Measurements from ENCODE around the gene YWHAG.

YWHAG gene

GRCh38 chr7:76397409-76398183 is 38.8 kb upstream of the YWHAG start:
- TF ChIP-seq TSHZ2 (CRISPR knock-in tag; IDR thresholded peaks at IDR 0.05) (peak; percentile 89), ZFP3 (CRISPR knock-in tag; IDR thresholded peaks at IDR 0.05) (peak; percentile 41; the same call in 1 of the 2 replicates), ARNTL (CRISPR knock-in tag; IDR thresholded peaks at IDR 0.05; ENCODE audit: borderline replicate concordance, low read depth) (no peak), PATZ1 (CRISPR knock-in tag; IDR thresholded peaks at IDR 0.05; ENCODE audit: borderline replicate concordance) (no peak), GLIS3 (CRISPR knock-in tag; IDR thresholded peaks at IDR 0.05) (no peak; the same call in 1 of the 2 replicates), ZNF70 (CRISPR knock-in tag; IDR thresholded peaks at IDR 0.05) (no peak), SNAI2 (CRISPR knock-in tag; IDR thresholded peaks at IDR 0.05) (peak; percentile 16; the same call in 1 of the 2 replicates), PPARA (CRISPR knock-in tag; IDR thresholded peaks at IDR 0.05; ENCODE audit: borderline replicate concordance) (no peak), POU6F1 (CRISPR knock-in tag; IDR thresholded peaks at IDR 0.05; ENCODE audit: borderline replicate concordance, low read depth) (no peak), RARB (CRISPR knock-in tag; IDR thresholded peaks at IDR 0.05) (no peak), CREB5 (CRISPR knock-in tag; IDR thresholded peaks at IDR 0.05; ENCODE audit: low read depth) (no peak)
- peak; percentile 77 for ATAC-seq

- TF ChIP-seq PATZ1 (CRISPR knock-in tag; IDR thresholded peaks at IDR 0.05; ENCODE audit: borderline replicate concordance) = no peak
- no peak for TF ChIP-seq GLIS3 (CRISPR knock-in tag; IDR thresholded peaks at IDR 0.05)
- TF ChIP-seq CREB5 (CRISPR knock-in tag; IDR thresholded peaks at IDR 0.05; ENCODE audit: low read depth) = no peak
- TF ChIP-seq ISL1 (CRISPR knock-in tag; IDR thresholded peaks at IDR 0.05) = no peak
- TF ChIP-seq TSHZ2 (CRISPR knock-in tag; IDR thresholded peaks at IDR 0.05) = no peak
- TF ChIP-seq ZNF565 (CRISPR knock-in tag; conservative IDR thresholded peaks at IDR 0.05; ENCODE audit: low read depth) = no peak
- TF ChIP-seq CSRNP3 (CRISPR knock-in tag; IDR thresholded peaks at IDR 0.05) = no peak
- TF ChIP-seq ZFP30 (CRISPR knock-in tag; IDR thresholded peaks at IDR 0.05) = no peak
- ATAC-seq = no peak
Measured at GRCh38 chr7:76396864-76397263, 38.1 kb upstream of the YWHAG start.

Measured in SK-N-SH treated with all-trans-retinoic acid at 6 μM for 48 hours (cell line).